Neuronal stem cell (in vitro differentiated cells): ENCODE measurements around the gene TMEM95.

Experiments
- DNase-seq: peaks from one replicate; pipeline ENCODE4 v3.0.0-alpha.2; 2013; ENCODE audit warnings: low spot score
- H2AFZ ChIP-seq: one replicate; pipeline ENCODE4 v1.6.1; 2013; ENCODE audit warnings: mild to moderate bottlenecking, low read length, inconsistent platforms
- H2AK5ac ChIP-seq: 2 replicates; pipeline ENCODE4 v1.6.1; 2013; ENCODE audit warnings: low read depth, mild to moderate bottlenecking, inconsistent platforms, low read length, moderate library complexity, mixed read lengths
- H2BK120ac ChIP-seq: 2 replicates; pipeline ENCODE4 v1.6.1; 2013; ENCODE audit warnings: low read depth, mild to moderate bottlenecking, inconsistent platforms, low read length, moderate library complexity, mixed read lengths
- H2BK12ac ChIP-seq: one replicate; pipeline ENCODE4 v1.6.1; 2013; ENCODE audit warnings: low read length, inconsistent platforms
- H2BK15ac ChIP-seq: 2 replicates; pipeline ENCODE4 v1.6.1; 2013; ENCODE audit warnings: mild to moderate bottlenecking, low read length, inconsistent platforms, mixed read lengths
- H2BK5ac ChIP-seq: one replicate; pipeline ENCODE4 v1.6.1; 2013; ENCODE audit warnings: inconsistent platforms, mild to moderate bottlenecking, low read length, moderate library complexity
- H3K14ac ChIP-seq: one replicate; pipeline ENCODE4 v1.6.1; 2013; ENCODE audit warnings: low read length, inconsistent platforms
- H3K18ac ChIP-seq: 2 replicates; pipeline ENCODE4 v1.6.1; 2013; ENCODE audit warnings: low read length, inconsistent platforms
- H3K23ac ChIP-seq: 2 replicates; pipeline ENCODE4 v1.6.1; 2013; ENCODE audit warnings: low read depth, mild to moderate bottlenecking, mixed read lengths, low read length, inconsistent platforms; ENCODE audit not compliant: poor library complexity
- H3K27ac ChIP-seq: replicated peaks from 3 replicates; pipeline ENCODE4 v1.5.1; 2013; ENCODE audit warnings: low read length, inconsistent platforms
- H3K27me3 ChIP-seq, 3 experiments: 2 replicates each; pipeline ENCODE4 v1.6.1; 2013; ENCODE audit warnings: low read length in 3 of 3, mild to moderate bottlenecking in 2 of 3, inconsistent platforms in 1 of 3, low read depth in 1 of 3, mixed read lengths in 1 of 3, moderate library complexity in 1 of 3; ENCODE audit not compliant: control insufficient read depth in 3 of 3, insufficient read depth in 3 of 3
- H3K36me3 ChIP-seq, 2 donors: replicated peaks in 1 of 2; 2 replicates each; pipeline ENCODE4 v1.6.1; 2013; ENCODE audit warnings: low read length in 2 of 2; ENCODE audit not compliant: control insufficient read depth in 2 of 2, insufficient read depth in 2 of 2
- H3K4ac ChIP-seq: 2 replicates; pipeline ENCODE4 v1.6.1; 2013; ENCODE audit warnings: inconsistent platforms, mild to moderate bottlenecking, low read length, moderate library complexity
- H3K4me1 ChIP-seq, 2 donors: 1 replicate in 1 of 2; 2 replicates in 1 of 2; pipeline ENCODE4 v1.6.1; 2013; ENCODE audit warnings: low read length in 2 of 2, low read depth in 1 of 2; ENCODE audit not compliant: control insufficient read depth in 2 of 2, insufficient read depth in 1 of 2
- H3K4me2 ChIP-seq: one replicate; pipeline ENCODE4 v1.6.1; 2013; ENCODE audit warnings: mild to moderate bottlenecking, low read length, inconsistent platforms; ENCODE audit not compliant: insufficient read depth, poor library complexity, severe bottlenecking
- H3K4me3 ChIP-seq, 2 donors: 2 replicates each; pipeline ENCODE4 v1.5.1; 2013; ENCODE audit warnings: low read length in 2 of 2, mild to moderate bottlenecking in 2 of 2, inconsistent platforms in 1 of 2, moderate library complexity in 1 of 2
- H3K79me1 ChIP-seq: one replicate; pipeline ENCODE4 v1.6.1; 2013; ENCODE audit warnings: low read depth, mild to moderate bottlenecking, inconsistent platforms, low read length, moderate library complexity
- H3K9ac ChIP-seq: one replicate; pipeline ENCODE4 v1.6.1; 2013; ENCODE audit warnings: mild to moderate bottlenecking, low read depth, low read length, inconsistent platforms; ENCODE audit not compliant: poor library complexity
- H3K9me3 ChIP-seq, 2 donors: replicated peaks in 1 of 2; 2 replicates each; pipeline versions ENCODE3 to v1.6.1; 2013; ENCODE audit warnings: low read length in 2 of 2, mild to moderate bottlenecking in 2 of 2, inconsistent platforms in 1 of 2, low read depth in 1 of 2, mixed read lengths in 1 of 2, moderate library complexity in 1 of 2; ENCODE audit not compliant: control insufficient read depth in 2 of 2, insufficient read depth in 1 of 2
- H4K8ac ChIP-seq: one replicate; pipeline ENCODE4 v1.6.1; 2013; ENCODE audit warnings: low read depth, mild to moderate bottlenecking, inconsistent platforms, low read length, moderate library complexity
- H4K91ac ChIP-seq: one replicate; pipeline ENCODE4 v1.6.1; 2013; ENCODE audit warnings: low read length, low read depth, mild to moderate bottlenecking, inconsistent platforms; ENCODE audit not compliant: poor library complexity
- WGBS, 2 donors: extraction: QIAGEN DNeasy Blood & Tissue Kit; methylation state at CpG; one replicate each; pipeline ENCODE4 v1.1.7; 2013; ENCODE audit warnings: missing lambda C conversion rate in 2 of 2, mixed read lengths in 1 of 2; ENCODE audit not compliant: insufficient read length in 2 of 2, insufficient replicate concordance in 1 of 2; ENCODE audit errors: extremely low coverage in 2 of 2; 5-methylcytosine and 5-hydroxymethylcytosine counted together

The TMEM95 gene

DNA sequence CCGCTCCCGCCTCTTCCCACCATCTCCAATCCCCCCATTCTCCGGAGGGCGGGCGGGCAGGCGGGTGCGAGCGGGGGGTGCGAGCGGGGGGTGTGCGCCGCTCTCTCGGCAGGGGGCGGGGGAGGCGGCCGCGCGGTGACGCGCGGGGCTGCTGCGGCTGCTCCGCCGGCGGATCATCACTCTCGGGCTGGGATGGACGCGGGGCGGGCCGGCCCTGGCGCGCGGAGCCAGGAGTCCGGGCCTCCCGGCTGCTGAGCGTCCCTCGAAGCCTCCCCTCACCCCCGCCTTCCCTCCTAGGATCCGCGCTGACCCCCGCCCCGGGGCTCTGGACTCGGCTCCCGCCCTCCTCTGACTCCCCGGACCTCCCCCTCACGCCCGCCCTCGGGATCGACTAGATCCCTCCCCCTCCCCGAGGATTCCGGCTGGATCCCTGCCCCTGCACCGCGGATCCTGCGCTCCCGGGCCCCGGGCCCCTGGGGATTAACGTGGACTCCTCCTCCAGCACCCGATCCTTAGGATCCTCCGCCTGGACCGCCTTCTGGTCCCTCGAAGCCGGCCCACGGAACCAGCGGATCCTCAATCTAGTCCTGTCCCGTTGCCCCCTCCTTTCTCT is 49.9 kb downstream of the TMEM95 start:
- Histone ChIP-seq H2BK12ac (no peak overlapping the region), H2AFZ (peak overlapping the region; percentile 81), H3K9me3 (peaks cover 0 to 2% of the 10 kb centered on the region in 2 donors), H3K27me3 (no peaks in the 10 kb centered on the region), H3K36me3 (peaks cover 17 to 29% of the 10 kb centered on the region in 2 donors), H3K14ac (peak overlapping the region; percentile 89), H3K4me3 (peak overlapping the region; percentile 60 to 97), H2BK5ac (peak overlapping the region; percentile 88), H3K9ac (peak overlapping the region; percentile 90), H3K27ac (peak overlapping the region; percentile 81), H3K79me1 (peaks cover 15% of the 10 kb centered on the region), H3K18ac (peak overlapping the region; percentile 90), H2BK120ac (peak overlapping the region; percentile 91), H4K91ac (no peak overlapping the region), H3K4ac (peak overlapping the region; percentile 84), H2BK15ac (peak overlapping the region; percentile 89), H2AK5ac (peak overlapping the region; percentile 100), H3K4me1 (peaks cover 14 to 25% of the 10 kb centered on the region in 2 donors), H4K8ac (no peak overlapping the region), H3K23ac (peak overlapping the region; percentile 55), H3K4me2 (peak overlapping the region; percentile 92)
- no CpG with 5 or more reads among the region's 65 CpGs for WGBS, 2 donors
- peak; percentile 74 for DNase-seq

DNA sequence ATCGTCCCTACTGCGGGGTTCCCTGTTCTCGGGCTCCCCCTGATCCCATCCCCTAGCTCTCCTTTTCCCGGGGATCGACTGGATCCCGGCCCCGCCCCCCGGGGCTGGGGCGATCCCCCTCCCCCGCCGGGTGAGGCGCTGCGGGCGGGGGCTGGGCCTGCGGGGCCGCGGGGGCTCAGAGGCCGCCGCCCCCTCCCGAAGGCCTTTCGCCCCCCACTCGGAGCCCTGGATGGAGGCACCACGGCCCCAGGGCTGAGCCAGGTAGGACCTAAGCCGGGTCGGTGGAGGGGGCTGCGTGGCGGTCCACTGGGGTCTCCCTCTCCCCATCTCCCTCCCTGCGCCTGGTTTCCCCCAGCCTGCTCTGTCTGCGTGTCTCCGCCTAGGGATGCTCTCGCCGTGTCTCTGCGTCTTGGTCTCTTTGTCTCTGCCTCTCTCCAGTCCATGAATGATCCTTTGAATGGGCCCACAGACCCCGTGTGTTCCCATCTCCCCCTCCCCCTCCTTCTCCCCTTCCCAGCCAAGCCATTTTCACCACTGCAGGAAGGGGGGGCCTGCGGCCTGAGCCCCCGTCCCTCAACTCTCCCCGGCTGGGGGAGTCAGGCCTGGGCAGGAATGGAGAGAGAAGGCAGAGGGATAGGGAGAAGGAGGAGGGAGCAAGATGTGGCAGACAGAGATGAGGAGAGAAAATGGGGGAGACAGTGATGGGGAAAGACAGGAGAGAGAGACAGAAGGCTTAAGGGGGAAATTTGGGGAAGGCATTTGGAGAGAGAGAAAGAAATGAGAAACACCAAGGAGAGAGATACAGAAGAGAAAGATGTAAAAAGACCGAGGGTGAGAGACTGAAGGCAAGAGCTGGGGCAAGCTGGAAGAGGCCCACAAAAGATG is 50.6 kb downstream of the TMEM95 start:
- peak overlapping the region; percentile 81 for H3K27ac ChIP-seq
- peak overlapping the region; percentile 60 to 97 for H3K4me3 ChIP-seq
- H2BK15ac ChIP-seq, result peak overlapping the region; percentile 89
- peaks cover 25 to 36% of the 10 kb centered on the region in 2 donors for H3K36me3 ChIP-seq
- H3K4ac ChIP-seq, result peak overlapping the region; percentile 84
- peak overlapping the region; percentile 65 for H4K8ac ChIP-seq
- H3K4me1 ChIP-seq, result peaks cover 14 to 25% of the 10 kb centered on the region in 2 donors
- no peaks in the 10 kb centered on the region for H3K27me3 ChIP-seq
- peak overlapping the region; percentile 94 for H3K9ac ChIP-seq
- H2AK5ac ChIP-seq, result peak overlapping the region; percentile 100
- H3K23ac ChIP-seq, result peak overlapping the region; percentile 89
- peaks cover 0 to 2% of the 10 kb centered on the region in 2 donors for H3K9me3 ChIP-seq
- no CpG with 5 or more reads among the region's 38 CpGs for WGBS, 2 donors
- DNase-seq, result no peak
- no peak overlapping the region for H2BK12ac ChIP-seq
- H2BK5ac ChIP-seq, result peak overlapping the region; percentile 88
- peak overlapping the region; percentile 91 for H2BK120ac ChIP-seq
- peaks cover 18% of the 10 kb centered on the region for H3K79me1 ChIP-seq
- H3K14ac ChIP-seq, result peak overlapping the region; percentile 94
- peak overlapping the region; percentile 89 for H3K18ac ChIP-seq
- H4K91ac ChIP-seq, result no peak overlapping the region
- peak overlapping the region; percentile 92 for H3K4me2 ChIP-seq
- H2AFZ ChIP-seq, result peak overlapping the region; percentile 81

- Histone ChIP-seq H3K9me3 (peaks cover 0 to 2% of the 10 kb centered on the region in 2 donors), H2AK5ac (peak overlapping the region; percentile 71), H3K4me3 (peak overlapping the region; percentile 60 to 97), H3K27ac (no peak overlapping the region), H2AFZ (no peak overlapping the region), H4K91ac (no peak overlapping the region), H3K36me3 (peaks cover 30 to 44% of the 10 kb centered on the region in 2 donors), H4K8ac (no peak overlapping the region), H2BK15ac (no peak overlapping the region), H3K4me2 (peak overlapping the region; percentile 92), H3K9ac (peak overlapping the region; percentile 30), H2BK12ac (no peak overlapping the region), H2BK120ac (no peak overlapping the region), H3K18ac (peak overlapping the region; percentile 59), H3K79me1 (peaks cover 18% of the 10 kb centered on the region), H3K14ac (no peak overlapping the region), H3K27me3 (no peaks in the 10 kb centered on the region), H3K4me1 (peaks cover 14 to 25% of the 10 kb centered on the region in 2 donors), H2BK5ac (no peak overlapping the region), H3K4ac (no peak overlapping the region), H3K23ac (no peak overlapping the region)
- no peak for DNase-seq
- WGBS, 2 donors, result no CpG with 5 or more reads among the region's 12 CpGs
Measured at GRCh38 chr17:7406235-7406825, 51.4 kb downstream of the TMEM95 start.
